DND-41 (cell line): ENCODE results near the gene HLCS.

Experiments used
- ATAC-seq: fragments of 200-7000 bp; cut with Tn5 transposase; 3 replicates; pipeline ENCODE4 v1.9.1; 2021; ENCODE audit warnings: low read depth; ENCODE audit not compliant: insufficient read depth
- DNase-seq: peaks from one replicate; pipeline ENCODE4 v3.0.0-alpha.2; 2020
- H2AFZ ChIP-seq: 2 replicates; pipeline ENCODE4 v1.6.0; 2012; ENCODE audit warnings: low read depth, low read length
- H3K27ac ChIP-seq: 2 replicates; pipeline ENCODE4 v1.5.1; 2012; ENCODE audit warnings: low read length, inconsistent platforms
- H3K27me3 ChIP-seq: fragments of 200-600 bp; sonication (generic); 2 replicates; pipeline ENCODE4 v1.6.0; 2012; ENCODE audit warnings: low read length, mild to moderate bottlenecking, inconsistent platforms; ENCODE audit not compliant: insufficient read depth, poor library complexity
- H3K36me3 ChIP-seq: 2 replicates; pipeline ENCODE4 v1.5.1; 2012; ENCODE audit warnings: low read length, inconsistent platforms; ENCODE audit not compliant: insufficient read depth
- H3K4me1 ChIP-seq: 2 replicates; pipeline ENCODE4 v1.5.1; 2012; ENCODE audit warnings: mild to moderate bottlenecking, low read length; ENCODE audit not compliant: insufficient read depth
- H3K4me2 ChIP-seq: 2 replicates; pipeline ENCODE4 v1.6.0; 2012; ENCODE audit warnings: mild to moderate bottlenecking, moderate library complexity, low read length, inconsistent platforms; ENCODE audit not compliant: insufficient read depth
- H3K4me3 ChIP-seq, 2 experiments: fragments of 200-600 bp in 1 of 2; shearing (Covaris generic) in 1 of 2; 2 replicates each; pipeline ENCODE4 v1.5.1; 2012 to 2016; ENCODE audit warnings: inconsistent platforms in 2 of 2, low read length in 2 of 2, mild to moderate bottlenecking in 2 of 2, low read depth in 1 of 2, moderate library complexity in 1 of 2
- H3K79me2 ChIP-seq: 2 replicates; pipeline ENCODE4 v1.6.0; 2012; ENCODE audit warnings: low read length, inconsistent platforms; ENCODE audit not compliant: insufficient read depth
- H3K9ac ChIP-seq: 2 replicates; pipeline ENCODE4 v1.6.0; 2012; ENCODE audit warnings: low read depth, mild to moderate bottlenecking, inconsistent platforms, low read length, moderate library complexity
- H3K9me3 ChIP-seq: 2 replicates; pipeline ENCODE4 v1.5.1; 2012; ENCODE audit warnings: low read length, moderate library complexity, mild to moderate bottlenecking, inconsistent platforms; ENCODE audit not compliant: insufficient read depth, severe bottlenecking
- H4K20me1 ChIP-seq: 2 replicates; pipeline ENCODE4 v1.6.0; 2012; ENCODE audit warnings: low read length; ENCODE audit not compliant: insufficient read depth
- EZH2 ChIP-seq: IDR thresholded peaks from 3 replicates; pipeline ENCODE4 v1.6.1; 2012; ENCODE audit warnings: borderline replicate concordance, low read depth, mild to moderate bottlenecking, moderate library complexity, low read length, inconsistent platforms; ENCODE audit not compliant: severe bottlenecking
- TF ChIP-seq, protein P1 (sequence below): IDR thresholded peaks from 2 replicates; pipeline ENCODE4 v1.5.1; 2012; ENCODE audit warnings: borderline replicate concordance, low read length, moderate library complexity, mild to moderate bottlenecking; ENCODE audit not compliant: poor library complexity, severe bottlenecking; ENCODE audit errors: extremely low read depth

Gene HLCS

DNA sequence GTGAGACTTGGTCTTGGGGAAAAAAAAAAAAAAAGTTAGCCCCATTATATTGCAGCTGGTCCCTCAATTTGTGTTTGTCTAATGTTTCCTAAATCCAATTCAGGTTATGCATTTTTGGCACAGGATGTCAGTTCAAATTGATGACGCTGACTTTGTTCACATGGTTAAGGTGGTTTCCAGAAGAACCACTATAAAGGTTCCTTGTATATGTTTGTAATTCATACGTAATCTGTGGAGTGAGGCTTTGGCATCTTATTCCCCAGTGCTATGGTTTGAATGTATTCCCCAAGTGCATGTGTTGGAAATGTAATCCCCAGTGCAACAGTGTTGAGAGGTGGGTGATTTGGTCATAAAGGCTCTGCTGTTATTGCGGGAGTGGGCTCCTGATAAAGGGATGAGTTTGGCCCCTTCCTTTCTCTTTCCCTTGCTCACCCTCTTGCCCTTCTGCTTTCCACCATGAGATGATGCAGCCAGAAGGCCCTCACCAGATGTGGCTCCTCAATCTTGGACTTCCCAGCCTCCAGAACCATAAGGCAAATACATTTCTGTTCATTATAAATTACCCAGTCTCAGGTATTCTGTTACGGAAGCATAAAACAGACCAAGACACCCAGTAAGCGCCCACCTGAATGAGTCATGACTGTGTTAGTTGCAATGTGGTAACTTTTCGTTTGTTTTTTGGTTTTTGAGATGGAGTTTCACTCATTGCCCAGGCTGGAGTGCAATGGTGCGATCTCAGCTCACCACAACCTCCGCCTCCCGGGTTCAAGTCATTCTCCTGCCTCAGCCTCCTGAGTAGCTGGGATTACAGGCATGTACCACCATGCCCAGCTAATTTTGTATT is 19.5 kb upstream of the HLCS start:
- Histone ChIP-seq H3K9ac (no peak overlapping the region), H3K27me3 (no peaks in the 10 kb centered on the region), H3K36me3 (no peaks in the 10 kb centered on the region), H2AFZ (no peak overlapping the region), H3K4me1 (peaks cover 17% of the 10 kb centered on the region), H3K79me2 (no peaks in the 10 kb centered on the region; the same call in 1 of the 2 replicates), H4K20me1 (no peaks in the 10 kb centered on the region), H3K4me3 (no peak overlapping the region), H3K27ac (no peak overlapping the region), H3K9me3 (no peaks in the 10 kb centered on the region), H3K4me2 (no peak overlapping the region)
- ATAC-seq (no peak), DNase-seq (no peak)
- no peak for TF ChIP-seq EZH2
- TF ChIP-seq, protein P1, sequence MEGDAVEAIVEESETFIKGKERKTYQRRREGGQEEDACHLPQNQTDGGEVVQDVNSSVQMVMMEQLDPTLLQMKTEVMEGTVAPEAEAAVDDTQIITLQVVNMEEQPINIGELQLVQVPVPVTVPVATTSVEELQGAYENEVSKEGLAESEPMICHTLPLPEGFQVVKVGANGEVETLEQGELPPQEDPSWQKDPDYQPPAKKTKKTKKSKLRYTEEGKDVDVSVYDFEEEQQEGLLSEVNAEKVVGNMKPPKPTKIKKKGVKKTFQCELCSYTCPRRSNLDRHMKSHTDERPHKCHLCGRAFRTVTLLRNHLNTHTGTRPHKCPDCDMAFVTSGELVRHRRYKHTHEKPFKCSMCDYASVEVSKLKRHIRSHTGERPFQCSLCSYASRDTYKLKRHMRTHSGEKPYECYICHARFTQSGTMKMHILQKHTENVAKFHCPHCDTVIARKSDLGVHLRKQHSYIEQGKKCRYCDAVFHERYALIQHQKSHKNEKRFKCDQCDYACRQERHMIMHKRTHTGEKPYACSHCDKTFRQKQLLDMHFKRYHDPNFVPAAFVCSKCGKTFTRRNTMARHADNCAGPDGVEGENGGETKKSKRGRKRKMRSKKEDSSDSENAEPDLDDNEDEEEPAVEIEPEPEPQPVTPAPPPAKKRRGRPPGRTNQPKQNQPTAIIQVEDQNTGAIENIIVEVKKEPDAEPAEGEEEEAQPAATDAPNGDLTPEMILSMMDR = no peak

DNA sequence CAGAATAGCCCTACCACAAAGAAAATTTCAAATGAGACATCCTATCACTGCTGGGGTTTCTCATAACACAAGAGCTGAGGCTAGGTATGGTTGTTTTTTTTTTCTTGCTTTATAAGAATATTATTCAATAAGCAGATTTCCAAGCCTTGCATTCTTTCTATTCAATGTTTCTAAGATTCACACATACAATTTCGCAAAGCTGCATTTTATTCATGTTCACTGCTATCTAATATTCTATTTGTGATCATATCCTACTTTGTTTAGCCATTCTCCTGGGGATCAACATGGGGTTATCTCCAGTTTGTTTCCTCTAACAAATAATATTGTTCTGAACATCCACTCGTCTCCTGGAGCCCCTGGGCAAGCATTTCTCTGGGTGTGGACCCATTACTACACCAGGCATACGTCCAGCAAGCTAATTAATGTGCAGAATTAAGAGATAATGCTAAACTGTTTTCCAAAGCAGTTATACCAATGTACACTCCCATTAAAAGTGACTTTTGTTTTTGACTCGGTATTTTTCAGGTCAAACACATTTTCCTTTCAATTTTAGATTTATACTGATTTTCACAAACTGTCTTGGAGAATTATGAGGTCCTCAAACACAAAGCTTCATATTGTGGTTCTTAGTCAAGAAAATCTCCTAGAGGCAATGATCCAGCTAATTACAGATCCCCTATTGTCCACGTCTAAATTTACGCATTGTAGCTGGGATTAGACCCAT is 15.7 kb upstream of the HLCS start:
- Histone ChIP-seq H3K36me3 (no peaks in the 10 kb centered on the region), H3K27ac (no peak overlapping the region), H2AFZ (no peak overlapping the region), H4K20me1 (no peaks in the 10 kb centered on the region), H3K4me3 (no peak overlapping the region), H3K27me3 (no peaks in the 10 kb centered on the region), H3K9ac (no peak overlapping the region), H3K4me2 (no peak overlapping the region), H3K79me2 (no peaks in the 10 kb centered on the region), H3K9me3 (no peaks in the 10 kb centered on the region), H3K4me1 (no peaks in the 10 kb centered on the region)
- ATAC-seq (no peak), DNase-seq (no peak)
- TF ChIP-seq, protein P1 = no peak
- no peak for TF ChIP-seq EZH2

DNA sequence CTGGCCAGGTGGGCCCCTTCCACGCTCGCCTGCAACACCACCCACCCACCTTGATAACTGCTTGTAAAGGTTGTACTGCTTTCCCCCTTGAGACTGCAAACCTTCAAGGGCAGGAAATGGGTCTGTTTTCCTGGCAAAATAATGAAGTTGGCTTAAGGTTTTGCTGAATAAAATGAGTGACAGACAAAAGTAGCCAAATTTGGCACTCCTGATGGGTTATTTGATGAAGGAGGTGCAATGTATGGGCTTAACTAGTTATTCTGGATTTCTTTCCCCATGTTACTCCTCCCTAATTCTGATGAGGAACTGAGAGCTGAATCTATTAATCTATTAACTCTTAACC is 14.6 kb upstream of the HLCS start:
- Histone ChIP-seq H3K9me3 (no peaks in the 10 kb centered on the region), H3K4me2 (no peak overlapping the region), H3K79me2 (no peaks in the 10 kb centered on the region), H3K9ac (no peak overlapping the region), H3K27ac (no peak overlapping the region), H3K36me3 (no peaks in the 10 kb centered on the region), H2AFZ (no peak overlapping the region), H3K4me1 (no peaks in the 10 kb centered on the region), H3K27me3 (no peaks in the 10 kb centered on the region), H3K4me3 (no peak overlapping the region), H4K20me1 (no peaks in the 10 kb centered on the region)
- DNase-seq = no peak
- no peak for ATAC-seq
- TF ChIP-seq, protein P1 = no peak
- no peak for TF ChIP-seq EZH2
